ENCODE results near the gene PSMD6. TPM values are rescaled to one million over a fixed set of nuclear protein-coding genes. Genes with fewer than 3 reads are reported as not detected.

The PSMD6 gene
- total and polyA plus RNA-seq, 10 of the 15 experiments (the other 5 are each of a cell fraction or from before 2014, with no cell fraction given), result 68.7 to 199 (median 106) TPM

- Histone ChIP-seq H3K79me2 (ENCODE audit: control insufficient read depth, insufficient read depth, low read length) (no peaks in the 10 kb centered on the region), H3K27me3 (replicated peaks in 1 of 2; ENCODE audit: control insufficient read depth in 2 of 2, insufficient read depth in 2 of 2, low read length in 1 of 2) (peaks cover 0 to 3% of the 10 kb centered on the region in 2 experiments; a peak in 1 of 4 replicates), H3K36me3 (ENCODE audit: control insufficient read depth in 2 of 2, insufficient read depth in 2 of 2, low read length in 1 of 2) (no peaks in the 10 kb centered on the region), H3K4me3 (no peak overlapping the region), H3K27ac (ENCODE audit: control insufficient read depth, insufficient read depth) (no peak overlapping the region), H3K4me1 (ENCODE audit: control insufficient read depth, insufficient read depth, low read length) (no peaks in the 10 kb centered on the region), H3K9me3 (replicated peaks; ENCODE audit: control insufficient read depth, insufficient read depth, low read length) (no peaks in the 10 kb centered on the region), H2AFZ (ENCODE audit: control insufficient read depth, low read depth, low read length) (no peak overlapping the region), H3K9ac (ENCODE audit: control insufficient read depth, insufficient read depth, low read length) (no peak overlapping the region), H3K4me2 (ENCODE audit: control insufficient read depth, insufficient read depth) (no peak overlapping the region), H4K20me1 (ENCODE audit: control insufficient read depth, insufficient read depth) (no peaks in the 10 kb centered on the region)
- RAD21 ChIA-PET (ENCODE audit: unreplicated experiment), result no interaction called here
- BruUV-seq (replicated peaks), result no TSS peak
- ATAC-seq (no peak), FAIRE-seq (no peak), DNase-seq (ENCODE audit: low read depth, low spot score) (no peak)
- in situ Hi-C loops (cut with MboI) (no loop called here), intact Hi-C loops (cut with micrococcal nuclease; ENCODE audit: unreplicated experiment) (no loop called here)
- CTCF ChIA-PET, result interaction anchor here (0.7 to 0.9 kb wide), 2 partner anchors 10 to 25 kb away, joined by 3 to 4 read pairs; no protein-coding TSS in a partner anchor
- SMC1A ChIA-PET (ENCODE audit: uncharacterized antibody, unreplicated experiment), result interaction anchor here (1.3 to 1.7 kb wide), 4 partner anchors 9 to 445 kb away, joined by 3 to 6 read pairs (median 3); no protein-coding TSS in a partner anchor
- TF ChIP-seq RAD21 (IDR thresholded peaks at IDR 0.05; ENCODE audit: insufficient read depth, low read depth, low read length) (no peak), SREBF2 (IDR thresholded peaks at IDR 0.05; ENCODE audit: low read length) (no peak), SRF (IDR thresholded peaks at IDR 0.05; ENCODE audit: low read depth in 2 of 2, low read length in 2 of 2) (peak in 1 of 2 experiments; percentile 11; a peak in 1 of 4 replicates)
- WGBS (ENCODE audit: insufficient coverage, insufficient replicate concordance, low lambda C conversion rate, missing lambda C conversion rate), result 2% methylated on average over 3 of the region's 3 CpGs
- POLR2A ChIA-PET, result no interaction called here
Measured at GRCh38 chr3:64048631-64049061, 25.4 kb upstream of the PSMD6 start.

GRCh38 chr3:64047787-64048186 lies 24.5 kb upstream of the PSMD6 start:
- ChIA-PET CTCF (no interaction called here), SMC1A (ENCODE audit: uncharacterized antibody, unreplicated experiment) (no interaction called here), RAD21 (ENCODE audit: unreplicated experiment) (no interaction called here), POLR2A (no interaction called here)
- 57% methylated on average over 6 of the region's 7 CpGs for WGBS (ENCODE audit: insufficient coverage, insufficient replicate concordance, low lambda C conversion rate, missing lambda C conversion rate)
- Histone ChIP-seq H2AFZ (ENCODE audit: control insufficient read depth, low read depth, low read length) (no peak overlapping the region), H4K20me1 (ENCODE audit: control insufficient read depth, insufficient read depth) (no peaks in the 10 kb centered on the region), H3K79me2 (ENCODE audit: control insufficient read depth, insufficient read depth, low read length) (no peaks in the 10 kb centered on the region), H3K27me3 (replicated peaks in 1 of 2; ENCODE audit: control insufficient read depth in 2 of 2, insufficient read depth in 2 of 2, low read length in 1 of 2) (peaks cover 0 to 3% of the 10 kb centered on the region in 2 experiments; a peak in 1 of 4 replicates), H3K36me3 (ENCODE audit: control insufficient read depth in 2 of 2, insufficient read depth in 2 of 2, low read length in 1 of 2) (no peaks in the 10 kb centered on the region), H3K9me3 (replicated peaks; ENCODE audit: control insufficient read depth, insufficient read depth, low read length) (no peaks in the 10 kb centered on the region), H3K9ac (ENCODE audit: control insufficient read depth, insufficient read depth, low read length) (no peak overlapping the region), H3K4me3 (no peak overlapping the region), H3K27ac (ENCODE audit: control insufficient read depth, insufficient read depth) (no peak overlapping the region), H3K4me1 (ENCODE audit: control insufficient read depth, insufficient read depth, low read length) (no peaks in the 10 kb centered on the region), H3K4me2 (ENCODE audit: control insufficient read depth, insufficient read depth) (no peak overlapping the region)
- in situ Hi-C loops (cut with MboI), result no loop called here
- intact Hi-C loops (cut with micrococcal nuclease; ENCODE audit: unreplicated experiment), result no loop called here
- no TSS peak for BruUV-seq (replicated peaks)
- FAIRE-seq, result no peak
- no peak for ATAC-seq
- no peak for DNase-seq (ENCODE audit: low read depth, low spot score)
- TF ChIP-seq IKZF1 (conservative IDR thresholded peaks at IDR 0.05) (no peak), SMC3 (IDR thresholded peaks at IDR 0.05; ENCODE audit: borderline replicate concordance, low read length) (no peak), ATF3 (IDR thresholded peaks at IDR 0.05; ENCODE audit: borderline replicate concordance, extremely low read depth, low read depth, low read length) (no peak), SPI1 (IDR thresholded peaks at IDR 0.05; ENCODE audit: borderline replicate concordance, insufficient read depth, low read depth, low read length) (no peak), ATF7 (IDR thresholded peaks at IDR 0.05; ENCODE audit: low read depth) (no peak), SMAD5 (IDR thresholded peaks at IDR 0.05; ENCODE audit: low read depth) (no peak), IRF4 (IDR thresholded peaks at IDR 0.05; ENCODE audit: low read depth, low read length) (no peak), E2F4 (IDR thresholded peaks at IDR 0.05; ENCODE audit: low read depth, low read length) (no peak), CEBPZ (IDR thresholded peaks at IDR 0.05; ENCODE audit: low read depth, low read length) (no peak)
